NCI-H526 treated with DMSO at 0.1 percent for 48 hours (cell line): ENCODE data around the gene POLR3E.
"Not testable (repeated sequence)": the region's sequence is repeated elsewhere in the genome, so short reads cannot be mapped to it uniquely, and the experiment has no call there.

ENCODE experiments used
- DNase-seq: peaks from one replicate; lab custom pipeline; 2025; lab: John Stamatoyannopoulos, UW

POLR3E gene

DNA sequence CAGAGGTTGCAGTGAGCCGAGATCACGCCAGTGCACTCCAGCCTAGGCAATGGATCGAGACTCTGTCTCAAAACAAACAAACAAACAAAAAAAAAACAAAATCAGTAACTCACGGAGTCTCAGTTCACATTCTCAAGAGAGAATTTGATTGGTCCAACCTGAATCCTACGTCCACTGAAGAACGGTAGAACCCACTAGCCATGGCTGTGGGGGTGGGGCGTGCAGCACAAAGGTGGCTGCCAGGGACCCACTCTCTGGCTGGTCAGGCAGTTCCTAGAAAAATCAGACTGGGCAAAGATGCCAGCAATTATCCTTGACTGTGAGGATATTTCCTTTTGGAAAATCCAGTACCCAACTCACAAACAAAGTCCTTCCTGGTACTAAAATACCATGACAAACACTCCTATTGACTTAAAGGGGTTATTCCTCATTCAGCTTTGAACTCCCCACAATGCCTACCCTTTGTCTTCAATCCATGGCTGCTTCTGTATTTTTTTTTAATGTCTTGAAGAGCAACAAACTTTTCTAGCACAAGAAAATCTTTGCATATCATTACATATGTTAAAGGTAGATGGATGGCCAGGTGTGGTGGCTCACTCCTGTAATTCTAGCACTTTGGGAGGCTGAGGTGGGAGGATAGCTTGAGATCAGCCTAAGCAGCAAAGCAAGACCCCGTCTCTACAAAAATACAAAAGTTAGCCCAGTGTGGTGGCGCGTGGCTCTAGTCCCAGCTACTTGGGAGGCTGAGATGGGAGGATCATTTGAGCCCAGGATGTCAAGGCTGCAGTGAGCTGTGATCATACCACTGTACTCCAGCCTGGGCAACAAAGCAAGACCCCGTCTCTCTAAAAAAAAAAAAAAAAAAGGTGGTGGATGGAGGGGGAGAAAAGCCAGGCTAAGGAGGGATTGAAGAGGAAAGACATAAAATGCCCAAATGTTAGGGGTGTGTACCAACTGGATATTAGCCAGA lies 3.8 kb upstream of the POLR3E start:
- DNase-seq = no peak

DNA sequence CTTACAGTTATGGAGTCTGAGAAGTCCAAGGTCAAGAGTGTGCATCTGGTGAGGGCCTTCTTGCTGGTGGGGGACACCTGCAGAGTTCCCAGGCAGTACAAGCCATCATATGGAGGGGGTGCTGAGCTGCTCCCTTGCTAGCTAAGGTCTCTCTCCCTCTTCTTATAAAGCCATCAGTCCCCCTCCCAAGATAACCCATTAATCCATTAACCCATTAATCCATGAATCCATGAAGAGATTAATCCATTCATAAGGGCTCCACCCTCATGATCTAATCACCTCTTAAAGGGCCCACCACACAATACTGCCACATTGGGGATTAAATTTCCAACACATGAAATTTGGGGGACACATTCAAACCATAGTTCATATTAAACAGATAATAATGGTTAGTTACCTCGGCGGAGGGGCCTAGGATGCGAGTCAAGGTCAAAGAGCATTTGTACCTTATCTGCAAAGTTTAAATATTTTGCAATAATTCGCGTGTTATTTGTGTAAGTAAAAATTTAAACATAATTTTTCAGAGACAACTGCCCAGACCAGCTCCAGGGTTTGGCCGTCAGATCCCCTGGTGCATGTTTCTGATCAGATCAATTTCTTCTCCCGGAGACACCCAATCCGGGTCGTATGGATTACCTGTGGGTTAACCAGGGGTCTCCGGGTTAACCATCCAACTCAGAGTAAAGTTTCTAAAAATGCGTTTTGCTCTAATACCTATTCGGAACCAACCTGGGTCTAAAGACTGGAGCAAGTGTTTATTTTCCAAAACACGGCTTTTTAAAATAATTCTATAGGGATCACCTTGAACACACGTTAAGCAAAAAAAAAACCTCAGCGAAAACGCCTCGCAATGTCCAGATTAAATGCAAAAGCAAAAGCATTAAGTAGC lies 740 bp upstream of the POLR3E start:
- no peak for DNase-seq

DNA sequence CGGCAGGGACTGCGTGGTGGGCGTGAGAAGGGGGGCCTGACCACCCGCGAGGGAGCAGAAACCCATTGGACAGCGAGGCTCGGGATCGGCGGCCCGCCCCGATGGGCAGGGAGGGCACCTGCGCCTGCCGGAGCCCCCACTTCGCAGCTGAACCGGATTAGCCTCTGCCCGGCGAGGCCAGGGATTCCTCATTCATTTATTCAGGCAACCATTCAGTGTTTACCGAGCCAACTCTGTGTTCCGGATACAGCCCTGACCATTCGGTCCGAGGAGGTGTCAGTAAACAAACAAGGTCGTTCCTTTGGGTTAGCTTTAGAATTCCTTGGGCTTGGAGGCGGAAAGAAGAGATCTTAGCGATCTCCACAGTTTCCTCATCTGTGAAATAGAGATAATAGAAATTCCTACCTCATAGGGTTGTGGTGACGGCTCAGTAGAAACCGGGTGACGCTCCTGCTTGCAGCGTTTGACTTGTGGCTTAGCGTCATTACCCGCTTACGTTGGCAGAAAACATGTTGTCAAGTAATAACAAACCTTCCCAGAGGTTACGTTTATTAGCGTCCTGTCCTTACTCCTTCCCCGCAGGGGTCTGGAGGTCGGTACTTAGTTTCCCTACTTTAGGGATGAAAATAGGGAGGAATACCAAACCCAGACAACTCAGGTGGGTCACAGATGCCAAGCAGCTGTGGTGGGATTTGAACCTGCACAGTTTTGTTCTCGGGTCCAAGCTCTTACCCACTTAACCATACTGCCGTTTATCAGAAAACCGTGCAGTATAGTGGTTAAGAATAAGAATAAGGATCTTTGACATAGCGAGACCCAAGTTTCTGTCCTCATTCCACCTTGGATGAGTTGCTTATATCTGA lies 893 bp downstream of the POLR3E start:
- DNase-seq = peak; percentile 85

DNA sequence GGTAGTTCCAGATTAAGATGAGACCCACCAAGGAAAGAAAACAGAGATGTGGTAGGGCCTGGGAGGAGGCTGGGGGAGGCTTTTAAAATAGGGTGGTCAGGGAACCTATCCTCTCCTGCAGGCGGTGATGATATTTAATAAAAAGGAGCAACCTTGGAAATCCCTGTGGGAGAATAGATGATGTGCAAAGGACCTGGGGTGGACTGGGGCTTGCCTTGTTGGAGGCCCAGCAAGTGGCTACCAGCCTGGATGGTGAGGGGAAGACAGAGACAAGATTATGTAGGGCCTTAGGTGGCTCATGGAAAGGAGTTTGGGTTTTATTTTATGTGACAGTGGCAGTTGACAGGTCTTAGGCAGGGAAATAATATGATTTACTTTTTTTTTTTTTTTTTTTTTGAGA lies 1.8 kb downstream of the POLR3E start:
- no peak for DNase-seq

DNA sequence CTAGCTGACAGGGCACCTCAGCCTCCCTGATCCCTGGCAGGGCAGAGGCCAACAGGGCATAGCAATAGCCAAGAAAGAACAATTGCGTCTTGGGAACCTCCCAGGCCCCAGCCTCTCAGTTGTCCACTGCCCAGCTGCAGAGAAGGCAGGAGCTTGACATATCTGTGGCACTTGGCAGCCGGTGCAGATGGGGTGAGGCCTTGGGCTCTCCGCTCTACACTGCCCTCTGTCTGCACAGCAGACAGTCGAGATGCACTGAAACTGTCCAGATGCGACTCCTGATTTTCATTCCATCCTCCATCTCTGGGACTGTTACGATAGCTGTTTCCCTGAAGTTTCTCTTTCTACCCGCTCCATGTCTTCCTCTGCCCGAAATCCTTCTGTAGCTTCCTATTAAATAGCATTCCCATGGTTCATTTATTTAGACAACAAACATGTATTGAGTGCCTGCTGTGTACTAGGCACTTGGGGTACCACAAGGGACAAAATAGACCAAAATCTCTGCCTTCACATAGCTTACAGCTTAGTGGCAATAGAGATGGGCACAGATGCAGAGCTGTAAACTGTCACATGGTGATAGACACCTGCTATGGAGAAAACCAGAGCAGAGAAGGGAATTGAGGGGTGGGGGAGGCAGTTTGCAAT lies 3.3 kb downstream of the POLR3E start:
- no peak for DNase-seq

DNA sequence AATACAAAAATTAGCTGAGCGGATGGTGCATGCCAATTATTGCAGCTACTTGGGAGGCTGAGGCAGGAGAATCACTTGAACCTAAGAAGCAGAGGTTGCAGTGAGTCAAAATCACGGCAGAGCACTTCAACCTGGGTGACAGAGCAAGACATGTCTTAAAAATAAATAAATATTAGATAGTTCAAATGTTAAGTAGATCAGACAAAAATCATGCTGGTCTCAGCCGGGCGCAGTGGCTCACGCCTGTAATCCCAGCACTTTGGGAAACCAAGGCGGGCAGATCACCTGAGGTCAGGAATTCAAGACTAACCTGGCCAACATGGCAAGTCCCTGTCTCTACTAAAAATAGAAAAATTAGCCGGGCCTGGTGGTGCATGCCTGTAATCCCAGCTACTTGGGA lies 4.2 kb downstream of the POLR3E start:
- not testable (repeated sequence) for DNase-seq

DNA sequence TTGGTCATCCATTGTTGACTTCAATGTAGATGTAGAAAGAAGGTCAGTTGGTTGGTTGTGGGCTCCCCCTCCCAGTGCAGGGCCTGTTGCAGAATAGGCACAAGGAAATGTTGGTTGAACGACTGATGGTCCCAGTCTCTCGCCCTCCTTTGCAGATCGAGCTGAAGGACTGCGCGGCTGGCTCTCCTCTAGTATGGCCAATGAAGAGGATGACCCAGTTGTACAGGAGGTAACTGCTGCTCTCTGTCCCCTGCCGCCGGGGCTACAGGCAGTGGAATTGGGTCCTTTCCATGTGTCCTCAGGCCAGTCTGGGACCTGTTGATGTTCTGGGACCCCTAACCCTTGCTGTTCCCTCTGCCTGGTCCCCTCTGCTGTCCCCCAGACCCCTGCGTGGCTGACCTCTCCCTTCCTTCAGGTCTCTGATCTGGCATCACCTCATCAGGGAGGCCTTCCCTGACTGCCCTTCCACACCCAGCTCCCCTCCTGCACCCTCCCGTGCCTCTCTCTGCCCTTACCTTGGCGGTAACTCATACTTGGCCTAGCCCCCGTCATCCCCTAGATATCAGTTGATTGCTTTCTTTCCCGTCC lies 5.7 kb downstream of the POLR3E start:
- no peak for DNase-seq

DNA sequence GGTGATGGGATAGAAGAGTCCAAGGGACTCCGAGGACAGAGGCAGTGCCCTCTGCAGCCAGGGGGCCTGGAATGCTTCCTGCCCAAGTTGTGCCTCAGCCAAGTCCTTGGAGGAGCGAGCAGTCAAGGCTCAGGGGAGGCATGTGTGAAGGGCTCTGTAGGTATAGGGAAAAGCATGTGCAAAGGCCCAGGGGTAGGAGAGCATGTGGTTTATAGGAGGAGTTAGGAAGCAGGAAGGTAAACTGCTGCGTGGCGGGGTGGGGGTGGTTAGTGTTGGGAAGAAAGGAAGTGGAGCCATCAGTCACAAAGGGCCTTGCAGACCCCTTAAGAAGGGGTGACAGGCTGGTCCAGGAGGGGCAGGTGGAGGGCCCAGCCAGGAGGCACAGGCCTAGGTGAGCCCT lies 7.2 kb downstream of the POLR3E start:
- DNase-seq = no peak

DNA sequence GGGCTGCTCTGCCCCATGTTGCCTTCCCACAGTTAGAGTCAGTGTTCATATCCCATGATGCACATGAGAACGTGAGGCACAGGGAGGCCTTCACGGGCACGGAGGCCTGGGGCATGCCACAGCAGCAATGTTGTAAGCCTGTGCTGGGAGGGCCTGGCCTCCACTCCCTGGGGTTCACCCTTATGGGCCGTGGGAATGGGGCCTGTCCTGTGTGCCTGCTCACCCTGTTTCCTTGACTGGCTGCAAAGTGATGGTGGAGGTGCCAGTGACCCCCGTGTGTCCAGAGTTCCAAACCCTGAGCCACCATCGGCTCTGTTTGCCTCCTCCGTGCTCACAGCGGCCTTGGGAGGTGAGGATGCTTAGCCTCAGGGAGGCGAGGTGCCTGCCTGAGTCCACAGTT lies 9.6 kb downstream of the POLR3E start:
- no peak for DNase-seq

DNA sequence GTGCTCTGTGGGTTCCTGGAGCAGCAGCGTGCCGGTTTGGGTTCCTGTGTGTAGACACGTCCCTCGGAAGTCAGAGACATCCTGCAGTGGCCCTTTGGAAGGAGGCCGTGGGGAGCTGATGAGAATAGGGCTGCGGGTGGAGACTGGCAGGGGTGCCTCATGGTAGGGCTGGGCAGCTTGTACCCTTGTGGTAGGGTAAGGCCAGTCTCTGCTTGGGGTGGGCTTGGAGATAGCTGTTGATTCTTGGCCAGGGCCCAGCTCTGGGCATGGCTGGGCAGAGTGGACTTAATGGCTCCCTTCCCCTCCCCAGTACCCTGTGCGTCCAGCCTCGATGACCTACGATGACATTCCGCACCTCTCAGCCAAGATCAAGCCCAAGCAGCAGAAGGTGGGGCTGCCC lies 10.6 kb downstream of the POLR3E start:
- DNase-seq = no peak

DNA sequence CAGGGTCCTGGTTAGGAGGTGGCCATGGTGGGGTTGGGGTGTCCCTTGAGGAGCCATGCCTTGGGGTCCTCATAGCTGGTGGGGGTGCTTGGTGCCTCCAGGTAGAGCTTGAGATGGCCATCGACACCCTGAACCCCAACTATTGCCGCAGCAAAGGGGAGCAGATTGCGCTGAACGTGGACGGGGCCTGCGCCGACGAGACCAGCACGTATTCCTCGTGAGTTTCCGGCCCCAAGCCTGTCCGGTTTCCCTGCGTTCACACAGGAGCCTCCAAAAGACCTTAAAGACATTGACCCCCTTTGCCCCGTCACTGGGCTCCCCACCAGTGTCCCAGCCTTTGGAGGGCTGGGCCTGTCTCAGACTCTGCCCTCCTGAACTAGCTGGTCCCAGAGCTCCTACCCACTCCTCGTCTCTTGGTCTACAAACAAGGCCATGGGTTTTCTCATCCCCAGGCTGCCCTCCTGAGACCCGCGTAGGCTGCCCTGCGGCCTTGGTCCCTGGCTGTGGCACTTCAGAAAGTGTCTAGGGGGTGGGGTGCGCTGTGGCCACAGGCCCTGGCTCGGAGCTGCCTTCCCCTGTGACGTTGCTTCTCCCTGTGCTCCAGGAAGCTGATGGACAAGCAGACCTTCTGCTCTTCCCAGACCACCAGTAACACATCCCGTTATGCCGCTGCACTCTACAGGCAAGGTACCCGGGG lies 11.8 kb downstream of the POLR3E start:
- DNase-seq = no peak

DNA sequence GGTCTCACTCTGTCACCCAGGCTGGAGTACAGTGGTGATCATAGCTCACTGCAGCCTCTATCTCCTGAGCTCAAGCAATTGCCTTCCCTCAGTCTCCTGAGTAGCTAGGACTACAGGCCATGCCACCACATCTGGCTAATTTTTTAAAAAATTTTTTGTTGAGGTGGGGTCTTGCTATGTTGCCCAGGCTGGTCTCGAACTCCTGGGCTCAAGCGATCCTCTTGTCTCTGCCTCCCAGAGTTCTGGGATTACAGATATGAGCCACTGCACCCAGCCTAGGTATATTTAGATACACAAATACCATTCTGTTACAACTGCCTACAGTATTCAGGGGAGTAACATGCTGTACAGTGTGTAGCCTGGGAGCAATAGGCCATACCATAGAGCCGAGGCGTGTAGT lies 14.3 kb downstream of the POLR3E start:
- no peak for DNase-seq

DNA sequence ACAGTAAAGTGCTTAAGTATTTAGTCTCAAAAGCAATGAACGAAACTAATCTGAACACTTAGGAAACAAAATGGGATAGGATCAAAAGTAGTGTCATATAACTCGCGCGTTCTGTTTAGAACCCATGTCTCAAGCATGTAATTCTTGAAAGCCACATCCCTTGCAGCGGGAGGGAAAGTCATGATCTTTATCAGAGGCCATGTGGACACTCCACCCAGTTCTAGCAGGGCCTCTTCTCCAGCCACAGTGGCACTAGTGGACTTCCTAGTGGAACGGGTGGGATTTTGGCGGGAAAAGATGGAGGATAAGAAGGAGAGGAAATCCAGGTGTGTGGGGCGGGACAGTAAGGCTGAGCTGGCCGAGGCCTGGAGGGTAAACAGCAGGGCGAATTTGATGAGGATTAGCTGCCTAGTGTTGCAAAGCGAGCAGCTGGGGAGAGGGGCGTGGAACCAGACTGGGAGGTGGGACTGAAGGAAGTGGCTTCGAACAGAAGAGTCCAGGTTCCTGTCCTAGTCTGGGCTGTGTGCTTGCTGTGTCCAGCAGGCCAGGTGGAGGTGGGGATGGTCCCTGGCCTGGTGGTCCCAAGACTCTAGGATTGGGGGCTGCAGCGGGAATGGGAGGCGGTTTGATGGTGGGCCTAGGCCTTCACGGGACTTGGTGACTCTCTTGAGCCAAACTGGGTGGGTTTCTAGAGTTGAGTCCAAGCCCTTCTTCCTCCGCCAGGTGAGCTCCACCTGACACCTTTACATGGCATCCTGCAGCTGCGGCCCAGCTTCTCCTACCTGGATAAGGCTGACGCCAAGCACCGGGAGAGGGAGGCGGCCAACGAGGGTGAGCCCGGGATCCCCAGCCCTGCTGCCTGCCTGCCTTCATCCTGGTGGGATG lies 15.9 kb downstream of the POLR3E start:
- DNase-seq = no peak

DNA sequence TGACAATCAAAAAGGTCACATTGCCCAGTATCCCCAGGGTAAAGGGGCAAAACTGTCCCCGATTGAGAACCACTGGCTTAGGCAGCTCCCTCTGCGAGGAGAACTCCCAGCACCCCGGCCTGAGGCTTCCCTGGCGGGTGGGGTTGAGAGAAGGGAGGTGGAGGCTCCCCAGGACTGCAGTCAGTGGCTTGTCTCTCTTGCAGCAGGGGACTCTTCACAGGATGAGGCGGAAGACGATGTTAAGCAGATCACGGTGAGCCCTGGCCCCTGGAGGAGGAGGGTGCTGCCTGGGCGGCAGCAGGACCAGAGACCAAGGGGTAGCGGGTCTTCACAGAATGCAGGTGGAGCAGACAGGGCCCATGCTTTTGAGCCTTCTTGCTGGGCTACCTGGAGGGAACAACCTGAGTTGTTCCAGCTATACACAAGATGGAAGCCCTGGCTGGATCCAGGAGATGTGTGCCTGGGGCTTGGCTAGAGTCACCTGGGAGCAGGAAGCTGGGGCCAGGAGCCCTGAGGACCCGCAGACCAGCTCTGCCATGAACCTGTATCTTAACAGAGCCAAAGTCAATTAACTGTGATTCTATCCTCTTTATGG lies 16.8 kb downstream of the POLR3E start:
- DNase-seq = no peak

DNA sequence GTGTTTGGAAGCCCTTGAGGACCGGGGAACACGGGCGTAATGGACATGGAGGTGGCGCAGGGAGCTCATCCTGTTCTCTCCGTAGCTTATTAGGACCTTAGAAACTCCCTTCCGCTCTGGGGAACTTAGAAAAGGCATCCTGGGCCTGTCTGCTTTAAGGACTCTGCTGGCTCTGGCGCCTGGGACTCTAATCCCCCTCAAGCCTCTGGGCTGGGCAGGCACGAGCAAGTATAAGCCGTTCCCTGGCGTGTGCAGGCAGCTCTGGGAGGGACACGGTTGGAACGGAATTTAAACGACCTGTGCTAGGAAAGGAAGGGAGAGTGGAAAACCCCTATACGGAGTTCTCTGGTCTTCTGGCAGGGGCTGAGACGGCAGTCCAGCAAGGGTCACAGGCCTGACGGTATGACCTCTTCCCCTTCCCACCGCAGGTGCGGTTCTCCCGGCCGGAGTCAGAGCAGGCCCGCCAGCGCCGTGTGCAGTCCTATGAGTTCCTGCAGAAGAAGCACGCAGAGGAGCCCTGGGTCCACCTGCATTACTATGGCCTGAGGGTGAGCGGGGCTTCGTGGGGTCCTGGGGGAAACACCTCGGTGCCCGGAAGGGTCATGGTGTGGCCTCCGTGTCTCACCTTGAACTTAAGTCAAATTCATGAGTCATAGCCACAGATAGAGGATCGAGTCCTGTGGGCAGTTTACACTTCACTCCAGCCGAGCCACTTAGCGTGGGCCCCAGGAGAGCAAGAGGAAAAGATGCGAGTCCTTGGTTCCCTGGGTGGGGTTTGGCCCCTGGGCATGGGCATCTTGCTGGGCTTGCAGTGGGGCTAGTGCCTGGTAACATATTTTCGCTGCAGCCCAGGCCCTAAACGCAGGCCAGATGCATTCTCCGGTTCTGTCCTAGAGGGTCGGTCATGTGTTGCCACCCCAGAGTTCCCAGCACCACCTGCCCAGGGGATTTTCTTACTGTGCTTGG lies 17.7 kb downstream of the POLR3E start:
- no peak for DNase-seq

DNA sequence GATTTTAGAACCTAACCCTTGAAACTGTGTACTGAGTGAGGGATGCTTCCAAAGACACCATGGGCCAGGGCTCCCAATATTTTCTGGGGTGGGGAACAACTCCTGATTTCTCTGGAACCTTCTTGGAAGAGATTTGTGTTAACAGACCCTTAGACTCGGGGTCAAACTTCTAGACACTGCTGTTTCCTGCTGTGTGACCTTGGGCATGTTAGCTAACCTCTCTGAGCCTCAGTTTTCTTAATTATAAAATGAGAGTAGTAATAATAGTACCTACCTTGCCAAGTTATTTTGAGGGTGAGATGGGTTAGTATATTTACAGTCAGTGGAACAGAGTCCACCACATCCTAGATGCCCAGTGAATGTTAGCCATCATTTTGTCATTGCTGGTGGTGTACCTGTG lies 18.8 kb downstream of the POLR3E start:
- DNase-seq = no peak

DNA sequence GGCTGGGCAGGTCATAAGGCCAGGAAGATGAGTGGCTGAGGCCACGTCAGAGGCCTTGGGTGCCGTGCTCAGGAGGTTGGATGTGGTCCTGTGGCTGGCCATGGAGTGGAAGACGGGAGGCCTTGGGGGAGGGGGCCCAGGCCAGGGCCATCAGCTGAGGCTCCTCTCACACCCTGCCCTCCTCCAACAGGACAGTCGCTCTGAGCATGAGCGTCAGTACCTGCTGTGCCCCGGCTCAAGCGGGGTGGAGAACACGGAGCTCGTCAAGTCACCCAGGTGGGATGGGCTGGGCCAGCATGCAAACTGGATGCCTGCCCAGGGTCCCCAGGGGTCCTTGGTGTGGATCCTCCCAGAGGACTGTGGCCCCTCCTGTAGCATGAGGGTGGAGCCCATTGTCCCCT lies 19.2 kb downstream of the POLR3E start:
- no peak for DNase-seq

DNA sequence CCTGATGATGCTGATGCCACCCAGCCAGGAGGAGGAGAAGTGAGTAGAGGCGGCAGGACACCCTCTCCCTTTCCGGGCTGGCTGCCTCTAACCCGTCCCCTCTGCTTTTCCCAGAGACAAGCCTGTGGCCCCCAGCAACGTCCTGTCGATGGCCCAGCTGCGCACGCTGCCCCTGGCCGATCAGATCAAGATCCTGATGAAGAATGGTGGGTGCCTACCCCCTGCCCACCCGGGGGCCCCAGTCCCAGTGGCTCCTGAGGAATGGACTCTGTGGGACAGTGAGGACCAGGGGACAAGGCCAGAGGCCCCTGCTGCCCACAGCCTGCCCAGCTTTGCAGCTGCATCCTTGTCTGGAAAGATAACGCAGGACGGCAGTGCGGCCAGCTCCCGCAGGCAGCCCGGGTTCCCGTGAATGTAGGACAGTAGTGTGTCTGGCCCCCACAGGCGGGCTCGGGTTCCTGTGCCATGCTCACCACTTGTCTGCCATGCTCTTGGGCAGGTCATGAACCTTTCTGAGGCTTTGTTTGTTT lies 19.9 kb downstream of the POLR3E start:
- no peak for DNase-seq
